ENCODE results near the gene SH3YL1.

DNA sequence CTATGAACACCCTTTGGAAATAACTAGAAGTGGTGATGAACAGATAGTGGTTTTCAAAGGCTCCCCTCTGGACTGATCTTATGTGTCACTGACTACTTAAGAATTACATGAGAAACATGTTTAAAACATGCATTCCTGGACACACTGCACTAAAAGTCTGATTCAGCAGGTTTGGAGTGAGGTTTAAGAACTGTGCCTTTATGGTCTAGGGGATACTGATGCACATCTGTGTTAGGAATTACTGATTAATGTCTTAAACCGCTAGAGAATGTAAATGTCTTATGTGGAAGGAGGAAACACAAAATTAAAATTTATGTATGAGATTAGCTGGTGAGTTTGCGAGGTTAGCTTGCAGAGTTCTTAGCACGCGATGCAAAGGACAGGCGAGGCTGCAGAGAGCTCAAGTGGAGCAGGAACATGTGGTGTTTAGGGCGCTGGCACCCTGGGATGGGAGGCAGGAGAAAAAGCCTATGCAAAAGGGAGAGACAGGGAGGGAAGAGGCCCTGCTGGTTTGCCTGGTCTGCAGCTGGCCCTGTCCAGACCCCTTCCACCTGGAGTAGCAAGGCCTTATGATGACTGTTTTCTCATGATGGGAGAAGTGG lies 11.7 kb downstream of the SH3YL1 start:
- TF ChIP-seq, protein P1, sequence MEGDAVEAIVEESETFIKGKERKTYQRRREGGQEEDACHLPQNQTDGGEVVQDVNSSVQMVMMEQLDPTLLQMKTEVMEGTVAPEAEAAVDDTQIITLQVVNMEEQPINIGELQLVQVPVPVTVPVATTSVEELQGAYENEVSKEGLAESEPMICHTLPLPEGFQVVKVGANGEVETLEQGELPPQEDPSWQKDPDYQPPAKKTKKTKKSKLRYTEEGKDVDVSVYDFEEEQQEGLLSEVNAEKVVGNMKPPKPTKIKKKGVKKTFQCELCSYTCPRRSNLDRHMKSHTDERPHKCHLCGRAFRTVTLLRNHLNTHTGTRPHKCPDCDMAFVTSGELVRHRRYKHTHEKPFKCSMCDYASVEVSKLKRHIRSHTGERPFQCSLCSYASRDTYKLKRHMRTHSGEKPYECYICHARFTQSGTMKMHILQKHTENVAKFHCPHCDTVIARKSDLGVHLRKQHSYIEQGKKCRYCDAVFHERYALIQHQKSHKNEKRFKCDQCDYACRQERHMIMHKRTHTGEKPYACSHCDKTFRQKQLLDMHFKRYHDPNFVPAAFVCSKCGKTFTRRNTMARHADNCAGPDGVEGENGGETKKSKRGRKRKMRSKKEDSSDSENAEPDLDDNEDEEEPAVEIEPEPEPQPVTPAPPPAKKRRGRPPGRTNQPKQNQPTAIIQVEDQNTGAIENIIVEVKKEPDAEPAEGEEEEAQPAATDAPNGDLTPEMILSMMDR (IDR thresholded peaks at IDR 0.05; ENCODE audit: low read length): no peak
- TF ChIP-seq EZH2phosphoT487 (IDR thresholded peaks at IDR 0.05; ENCODE audit: low read length): no peak
- no peak for TF ChIP-seq EZH2 (optimal IDR thresholded peaks at IDR 0.05; ENCODE audit: low read depth, low read length)

All from MM.1S (cell line).